SK-N-MC (cell line): Measurements from ENCODE around the gene SEMA6D.

Source experiments
- EZH2 ChIP-seq: fragments of 200-600 bp; sonication (generic); IDR thresholded peaks from one replicate; pipeline ENCODE4 v1.6.1; 2017; ENCODE audit warnings: antibody characterized with exemption
- FOXP2 ChIP-seq: optimal IDR thresholded peaks from 2 replicates; pipeline ENCODE3; 2011; ENCODE audit warnings: mild to moderate bottlenecking, moderate library complexity; ENCODE audit not compliant: insufficient read depth; ENCODE audit errors: extremely low read length, control extremely low read depth
- POLR2AphosphoS5 ChIP-seq: IDR thresholded peaks from 2 replicates; pipeline ENCODE4 v1.6.1; 2012; ENCODE audit warnings: mild to moderate bottlenecking, low read depth, low read length, borderline replicate concordance

GRCh38 chr15:47688573-47689086 is 28.7 kb upstream of the SEMA6D start:
- TF ChIP-seq POLR2AphosphoS5 (no peak), FOXP2 (no peak), EZH2 (no peak)
